Activated CD8-positive, alpha-beta T cell treated with anti-CD3 and anti-CD28 coated beads, Interleukin-2, amount 10 ng/mL, durations not matched to agents 7 days and 5 days (primary cell): ENCODE results near the gene GALNT9. TPM values are rescaled to one million over a fixed set of nuclear protein-coding genes. Genes with fewer than 3 reads are reported as not detected.

ENCODE experiments used
- ATAC-seq: fragments of 150-1000 bp; cut with Tn5 transposase; one replicate; pipeline ENCODE4 v1.10.0; 2021; ENCODE audit warnings: moderate library complexity
- CTCF ChIA-PET: fragments of 350-600 bp; sonication (Branson Sonifier 250); formaldehyde crosslinking; loops from one replicate; lab custom pipeline; 2021; ENCODE audit warnings: antibody characterized with exemption; lab: Charles Lee
- POLR2A ChIA-PET: fragments of 350-600 bp; sonication (Branson Sonifier 250); formaldehyde crosslinking; loops from one replicate; lab custom pipeline; 2021; ENCODE audit warnings: antibody characterized with exemption; lab: Charles Lee
- DNase-seq: peaks from one replicate; pipeline ENCODE4 v3.0.0-alpha.2; 2020
- H3K27ac Mint-ChIP-seq: one replicate; pipeline ENCODE4 v1.8.0; 2021; ENCODE audit warnings: mild to moderate bottlenecking, mixed read lengths
- H3K27me3 Mint-ChIP-seq: one replicate; pipeline ENCODE4 v1.8.0; 2021; ENCODE audit warnings: low read depth, mixed read lengths
- H3K36me3 Mint-ChIP-seq: one replicate; pipeline ENCODE4 v1.8.0; 2021; ENCODE audit warnings: low read depth, mixed read lengths
- H3K4me1 Mint-ChIP-seq: one replicate; pipeline ENCODE4 v1.8.0; 2021; ENCODE audit warnings: low read depth, mixed read lengths
- H3K4me3 Mint-ChIP-seq: one replicate; pipeline ENCODE4 v1.8.0; 2021; ENCODE audit warnings: mild to moderate bottlenecking, mixed read lengths
- H3K9me3 Mint-ChIP-seq: one replicate; pipeline ENCODE4 v1.8.0; 2022; ENCODE audit warnings: mixed read lengths; ENCODE audit not compliant: insufficient read depth
- total RNA-seq, 2 experiments: library from RNA; stranded (reverse); gene quantifications; one replicate each; pipeline ENCODE4 v1.2.3, GENCODE V29; 2021

Gene GALNT9
- total RNA-seq, 2 experiments from 2014 or later: not detected

GRCh38 chr12:132319359-132319950 is 9.9 kb downstream of the GALNT9 start:
- ChIA-PET CTCF (no interaction called here), POLR2A (no interaction called here)
- no peaks in the 10 kb centered on the region for H3K36me3 Mint-ChIP-seq
- H3K27me3 Mint-ChIP-seq: no peaks in the 10 kb centered on the region
- ATAC-seq (no peak), DNase-seq (no peak)
- H3K9me3 Mint-ChIP-seq: no peaks in the 10 kb centered on the region
- H3K27ac Mint-ChIP-seq: no peak overlapping the region
- H3K4me3 Mint-ChIP-seq: no peak overlapping the region
- peaks cover 7% of the 10 kb centered on the region for H3K4me1 Mint-ChIP-seq

DNA sequence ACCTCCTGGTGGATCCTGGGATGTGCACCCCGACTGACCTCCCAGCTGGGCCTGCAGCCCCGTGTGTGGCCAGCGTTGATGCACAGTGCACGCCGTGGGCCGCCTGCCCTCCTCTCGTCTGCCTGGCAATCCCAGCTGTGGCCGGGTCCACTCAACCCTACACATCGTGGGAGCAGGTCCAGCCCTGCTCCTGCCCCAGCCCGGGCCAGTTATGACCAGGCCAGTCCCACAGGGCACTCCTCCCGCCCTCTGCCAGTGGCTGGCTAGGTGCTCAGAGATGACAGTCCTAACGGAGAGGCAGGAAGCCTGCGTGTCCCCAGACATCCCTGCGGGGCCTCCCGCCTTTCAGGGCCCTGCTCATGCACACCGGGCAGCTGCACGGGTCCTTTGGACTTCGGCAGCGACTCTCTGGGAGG is 10.8 kb downstream of the GALNT9 start:
- ATAC-seq (no peak), DNase-seq (no peak)
- Mint-ChIP-seq H3K27me3 (no peaks in the 10 kb centered on the region), H3K4me1 (peaks cover 6% of the 10 kb centered on the region), H3K36me3 (no peaks in the 10 kb centered on the region), H3K4me3 (no peak overlapping the region), H3K27ac (no peak overlapping the region), H3K9me3 (no peaks in the 10 kb centered on the region)
- ChIA-PET POLR2A (no interaction called here), CTCF (no interaction called here)

DNA sequence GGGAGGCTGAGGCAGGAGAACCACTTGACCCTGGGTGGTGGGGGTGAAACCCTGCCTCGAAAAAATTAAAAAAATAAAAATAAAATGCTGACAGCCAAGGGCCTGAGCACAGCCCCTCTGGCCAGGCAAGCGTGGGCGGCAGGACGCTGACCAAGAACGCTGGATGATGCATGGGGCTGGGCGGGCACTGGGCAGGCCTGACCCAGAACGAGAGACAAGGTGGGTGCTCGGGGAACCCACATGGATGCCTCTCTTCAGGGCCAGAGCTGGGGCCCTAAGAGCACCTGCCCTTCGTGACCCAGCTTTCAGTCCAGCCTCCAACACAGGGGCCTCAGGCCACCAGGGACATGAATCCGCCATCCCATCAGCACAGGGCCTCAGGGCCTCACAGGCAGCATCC is 11.3 kb downstream of the GALNT9 start:
- H3K4me1 Mint-ChIP-seq: peaks cover 1% of the 10 kb centered on the region
- H3K4me3 Mint-ChIP-seq: no peak overlapping the region

DNA sequence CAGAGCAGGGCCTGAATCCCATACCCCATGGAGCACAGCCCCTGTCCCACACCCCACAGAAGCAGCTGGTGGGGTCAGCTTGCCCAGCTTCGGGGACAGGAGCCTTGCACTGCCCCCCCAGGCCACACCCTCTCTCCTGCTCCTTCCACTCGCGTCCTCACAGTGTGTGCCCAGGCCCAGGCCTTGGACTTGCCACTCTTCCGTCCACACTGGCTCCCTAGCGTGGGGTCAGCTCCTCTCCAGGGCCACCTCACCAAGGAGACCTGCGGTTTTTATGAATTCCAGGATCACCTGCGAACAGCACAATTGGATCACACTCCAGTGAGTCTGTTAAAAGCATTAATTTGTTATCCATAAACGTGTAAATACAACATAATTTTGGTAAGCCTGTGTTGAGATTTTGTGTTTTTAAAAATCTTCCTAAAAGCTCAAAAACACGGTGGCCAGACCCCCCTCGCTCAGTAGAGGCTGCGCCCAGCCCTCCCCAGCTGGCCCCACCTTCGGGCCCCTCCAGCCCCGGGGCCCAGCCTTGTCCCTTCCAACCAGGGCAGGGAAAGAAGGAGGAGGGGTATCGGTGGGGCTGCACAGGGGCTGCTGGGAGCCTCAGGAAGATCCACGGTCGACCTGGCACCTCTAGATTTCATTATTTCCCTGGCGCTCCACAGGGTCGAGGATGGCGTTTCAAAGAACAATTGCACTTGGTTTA is 12.0 kb downstream of the GALNT9 start:
- no peaks in the 10 kb centered on the region for H3K36me3 Mint-ChIP-seq
- ATAC-seq: no peak
- H3K4me1 Mint-ChIP-seq: no peaks in the 10 kb centered on the region
- no peak for DNase-seq
- CTCF ChIA-PET: no interaction called here
- no peak overlapping the region for H3K4me3 Mint-ChIP-seq
- no peak overlapping the region for H3K27ac Mint-ChIP-seq
- POLR2A ChIA-PET: no interaction called here
- no peaks in the 10 kb centered on the region for H3K27me3 Mint-ChIP-seq
- H3K9me3 Mint-ChIP-seq: no peaks in the 10 kb centered on the region

More for the DNA sequence above, 11.3 kb downstream of the GALNT9 start:
- H3K36me3 Mint-ChIP-seq: no peaks in the 10 kb centered on the region
- no peak overlapping the region for H3K27ac Mint-ChIP-seq
- H3K9me3 Mint-ChIP-seq: no peaks in the 10 kb centered on the region
- H3K27me3 Mint-ChIP-seq: no peaks in the 10 kb centered on the region
- DNase-seq (no peak), ATAC-seq (no peak)
- POLR2A ChIA-PET: no interaction called here
- CTCF ChIA-PET: no interaction called here

DNA sequence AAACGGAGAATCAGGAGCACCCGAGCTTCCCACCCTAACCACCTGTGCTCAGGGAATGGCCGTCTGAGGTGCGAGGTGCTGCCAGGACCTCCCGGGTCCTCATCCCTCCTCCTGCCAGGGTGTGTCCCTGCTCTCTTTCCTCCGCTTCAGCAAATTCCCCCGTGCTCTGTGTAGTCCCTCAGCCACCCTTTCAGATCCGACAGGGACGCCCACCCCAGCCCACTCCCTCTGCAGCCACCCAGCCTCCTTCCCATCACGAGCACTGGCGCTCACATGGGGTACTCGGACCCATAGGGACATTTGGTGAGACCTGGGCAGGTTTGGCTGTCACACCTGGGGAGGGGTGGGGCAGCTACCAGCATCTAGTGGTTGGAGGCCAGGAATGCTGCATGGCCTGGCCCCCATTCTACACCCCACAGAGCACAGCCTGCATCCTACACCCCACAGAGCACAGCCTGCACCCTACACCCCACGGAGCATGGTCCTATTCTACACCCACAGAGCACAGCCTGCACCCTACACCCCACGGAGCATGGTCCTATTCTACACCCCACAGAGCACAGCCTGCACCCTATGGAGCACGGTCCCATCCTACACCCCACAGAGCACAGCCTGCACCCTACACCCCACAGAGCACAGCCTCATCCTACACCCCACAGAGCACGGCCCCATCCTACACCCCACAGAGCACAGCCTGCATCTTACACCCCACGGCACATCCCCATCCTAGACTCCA is 12.7 kb downstream of the GALNT9 start:
- H3K4me1 Mint-ChIP-seq: no peaks in the 10 kb centered on the region
- DNase-seq: no peak
- H3K9me3 Mint-ChIP-seq: peaks cover 4% of the 10 kb centered on the region
- no peak for ATAC-seq
- H3K36me3 Mint-ChIP-seq: no peaks in the 10 kb centered on the region
- no peak overlapping the region for H3K27ac Mint-ChIP-seq
- no peak overlapping the region for H3K4me3 Mint-ChIP-seq
- H3K27me3 Mint-ChIP-seq: no peaks in the 10 kb centered on the region
- POLR2A ChIA-PET: no interaction called here
- CTCF ChIA-PET: no interaction called here

GRCh38 chr12:132315951-132316350 is 13.4 kb downstream of the GALNT9 start:
- CTCF ChIA-PET: no interaction called here
- peaks cover 11% of the 10 kb centered on the region for H3K9me3 Mint-ChIP-seq
- H3K27ac Mint-ChIP-seq: no peak overlapping the region
- no peaks in the 10 kb centered on the region for H3K4me1 Mint-ChIP-seq
- no peak overlapping the region for H3K4me3 Mint-ChIP-seq
- H3K36me3 Mint-ChIP-seq: no peaks in the 10 kb centered on the region
- no peak for DNase-seq
- H3K27me3 Mint-ChIP-seq: no peaks in the 10 kb centered on the region
- no peak for ATAC-seq
- POLR2A ChIA-PET: no interaction called here

- DNase-seq (no peak), ATAC-seq (no peak)
- Mint-ChIP-seq H3K36me3 (no peaks in the 10 kb centered on the region), H3K27me3 (no peaks in the 10 kb centered on the region), H3K27ac (no peak overlapping the region), H3K4me3 (no peak overlapping the region), H3K4me1 (no peaks in the 10 kb centered on the region), H3K9me3 (peaks cover 13% of the 10 kb centered on the region)
- ChIA-PET POLR2A (no interaction called here), CTCF (no interaction called here)
These were observed 13.9 kb downstream of the GALNT9 start for GRCh38 chr12:132315507-132315906.

GRCh38 chr12:132314516-132315233 is 14.7 kb downstream of the GALNT9 start:
- Mint-ChIP-seq H3K9me3 (peaks cover 13% of the 10 kb centered on the region), H3K27ac (no peak overlapping the region), H3K4me3 (no peak overlapping the region), H3K27me3 (no peaks in the 10 kb centered on the region), H3K36me3 (no peaks in the 10 kb centered on the region), H3K4me1 (no peaks in the 10 kb centered on the region)
- ATAC-seq (no peak), DNase-seq (no peak)
- ChIA-PET CTCF (no interaction called here), POLR2A (no interaction called here)

- ChIA-PET CTCF (no interaction called here), POLR2A (no interaction called here)
- Mint-ChIP-seq H3K27me3 (no peaks in the 10 kb centered on the region), H3K4me1 (no peaks in the 10 kb centered on the region), H3K27ac (no peak overlapping the region), H3K36me3 (no peaks in the 10 kb centered on the region), H3K9me3 (peaks cover 13% of the 10 kb centered on the region), H3K4me3 (no peak overlapping the region)
- no peak for DNase-seq
- ATAC-seq: no peak
These were observed 15.4 kb downstream of the GALNT9 start for GRCh38 chr12:132314035-132314434.

DNA sequence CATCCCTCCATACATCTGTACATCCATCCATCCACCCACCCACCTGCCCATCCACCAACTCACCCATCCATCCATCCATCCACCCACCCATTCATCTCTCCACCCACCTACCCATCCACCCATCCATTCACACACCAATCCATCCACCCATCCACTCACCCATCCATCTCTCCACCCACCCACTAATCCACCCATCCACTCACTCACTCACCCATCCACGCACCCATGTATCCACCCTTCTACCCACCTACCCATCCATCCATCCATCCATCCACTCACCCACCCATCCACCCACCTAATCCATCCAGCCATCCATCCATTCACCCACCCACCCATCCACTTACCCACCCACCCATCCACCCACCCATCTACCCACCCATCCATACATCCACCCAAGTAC is 16.2 kb downstream of the GALNT9 start:
- no peak overlapping the region for H3K4me3 Mint-ChIP-seq
- H3K36me3 Mint-ChIP-seq: no peaks in the 10 kb centered on the region
- H3K27ac Mint-ChIP-seq: no peak overlapping the region
- no peaks in the 10 kb centered on the region for H3K4me1 Mint-ChIP-seq
- ATAC-seq: no peak
- DNase-seq: no peak
- H3K9me3 Mint-ChIP-seq: peaks cover 13% of the 10 kb centered on the region
- H3K27me3 Mint-ChIP-seq: no peaks in the 10 kb centered on the region
- POLR2A ChIA-PET: no interaction called here
- CTCF ChIA-PET: no interaction called here

DNA sequence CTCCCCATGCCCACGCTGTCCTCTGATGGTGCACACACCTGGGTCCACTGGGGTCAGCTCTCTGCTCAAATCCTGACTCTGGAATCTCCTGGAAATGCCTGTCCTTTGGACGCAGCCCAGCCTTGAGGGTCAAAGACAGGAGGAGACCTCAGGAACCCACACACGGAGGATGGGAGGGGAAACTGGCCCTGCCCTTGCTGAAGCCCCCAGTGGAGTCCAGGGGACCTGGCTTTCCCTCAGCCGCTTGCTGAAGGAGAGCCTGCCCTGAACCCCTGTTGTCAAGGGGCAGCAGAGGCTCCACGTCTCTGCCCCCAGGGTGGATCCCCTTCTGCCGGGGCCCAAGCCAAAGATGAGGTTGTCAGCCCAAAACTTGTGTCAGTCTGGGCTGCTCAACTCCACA is 16.9 kb downstream of the GALNT9 start:
- DNase-seq (no peak), ATAC-seq (no peak)
- Mint-ChIP-seq H3K9me3 (peaks cover 13% of the 10 kb centered on the region), H3K27ac (no peak overlapping the region), H3K4me3 (no peak overlapping the region), H3K36me3 (no peaks in the 10 kb centered on the region), H3K27me3 (no peaks in the 10 kb centered on the region), H3K4me1 (no peaks in the 10 kb centered on the region)
- POLR2A ChIA-PET: no interaction called here
- CTCF ChIA-PET: no interaction called here
